Measurements from ENCODE around the gene CWC27. TPM values are rescaled to one million over a fixed set of nuclear protein-coding genes. Genes with fewer than 3 reads are reported as not detected.

CWC27 gene
- total RNA-seq, 6 experiments from 2014 or later: 19.6 to 29.9 (median 25.4) TPM

GRCh38 chr5:64954518-64954917, 185.8 kb downstream of the CWC27 start:
- no peak for DNase-seq
- no peak for TF ChIP-seq CTCF (IDR thresholded peaks at IDR 0.05)
- H3K36me3 Mint-ChIP-seq (ENCODE audit: low read depth): peaks cover 3% of the 10 kb centered on the region; the same call in 1 of the 2 replicates
- H3K4me3 Mint-ChIP-seq: no peak overlapping the region
- H3K9me3 Mint-ChIP-seq: no peaks in the 10 kb centered on the region; the same call in 1 of the 2 replicates
- no peaks in the 10 kb centered on the region for H3K27me3 Mint-ChIP-seq (ENCODE audit: insufficient read depth)
- H3K4me1 Mint-ChIP-seq (ENCODE audit: low read depth): peaks cover 14% of the 10 kb centered on the region
- H3K27ac Mint-ChIP-seq: no peak overlapping the region

- Mint-ChIP-seq H3K9me3 (peaks cover 19% of the 10 kb centered on the region), H3K4me1 (ENCODE audit: low read depth) (peaks cover 20% of the 10 kb centered on the region), H3K4me3 (no peak overlapping the region), H3K36me3 (ENCODE audit: low read depth) (peaks cover 24% of the 10 kb centered on the region), H3K27ac (no peak overlapping the region; the same call in 1 of the 2 replicates), H3K27me3 (ENCODE audit: insufficient read depth) (no peaks in the 10 kb centered on the region)
- peak; percentile 45 for DNase-seq
- peak; percentile 88 for TF ChIP-seq CTCF (IDR thresholded peaks at IDR 0.05)
Measured at GRCh38 chr5:64958757-64959391, 190.1 kb downstream of the CWC27 start.

- peaks cover 29% of the 10 kb centered on the region for H3K9me3 Mint-ChIP-seq
- H3K27me3 Mint-ChIP-seq (ENCODE audit: insufficient read depth): no peaks in the 10 kb centered on the region
- TF ChIP-seq CTCF (IDR thresholded peaks at IDR 0.05): no peak
- peaks cover 36% of the 10 kb centered on the region for H3K36me3 Mint-ChIP-seq (ENCODE audit: low read depth)
- DNase-seq: no peak
- H3K4me1 Mint-ChIP-seq (ENCODE audit: low read depth): peaks cover 52% of the 10 kb centered on the region
- no peak overlapping the region for H3K4me3 Mint-ChIP-seq
- no peak overlapping the region for H3K27ac Mint-ChIP-seq
Measured at GRCh38 chr5:64963278-64963677, 194.5 kb downstream of the CWC27 start.

- TF ChIP-seq CTCF (IDR thresholded peaks at IDR 0.05): no peak
- Mint-ChIP-seq H3K27ac (no peak overlapping the region), H3K4me1 (ENCODE audit: low read depth) (peaks cover 71% of the 10 kb centered on the region), H3K27me3 (ENCODE audit: insufficient read depth) (no peaks in the 10 kb centered on the region), H3K36me3 (ENCODE audit: low read depth) (peaks cover 33% of the 10 kb centered on the region), H3K4me3 (no peak overlapping the region), H3K9me3 (peaks cover 18% of the 10 kb centered on the region)
- DNase-seq: no peak
Measured at GRCh38 chr5:64968591-64969110, 199.9 kb downstream of the CWC27 start.

- Mint-ChIP-seq H3K4me1 (ENCODE audit: low read depth) (peaks cover 76% of the 10 kb centered on the region), H3K36me3 (ENCODE audit: low read depth) (peaks cover 32% of the 10 kb centered on the region), H3K27ac (peak overlapping the region; percentile 10; the same call in 1 of the 2 replicates), H3K4me3 (no peak overlapping the region), H3K9me3 (peaks cover 13% of the 10 kb centered on the region), H3K27me3 (ENCODE audit: insufficient read depth) (no peaks in the 10 kb centered on the region)
- no peak for DNase-seq
- no peak for TF ChIP-seq CTCF (IDR thresholded peaks at IDR 0.05)
Measured at GRCh38 chr5:64969578-64969977, 200.8 kb downstream of the CWC27 start.
